ENCODE data around the gene TAGAP. TPM values are rescaled to one million over a fixed set of nuclear protein-coding genes. Genes with fewer than 3 reads are reported as not detected.

The TAGAP gene
- total RNA-seq, result not detected in 2 replicates

DNA sequence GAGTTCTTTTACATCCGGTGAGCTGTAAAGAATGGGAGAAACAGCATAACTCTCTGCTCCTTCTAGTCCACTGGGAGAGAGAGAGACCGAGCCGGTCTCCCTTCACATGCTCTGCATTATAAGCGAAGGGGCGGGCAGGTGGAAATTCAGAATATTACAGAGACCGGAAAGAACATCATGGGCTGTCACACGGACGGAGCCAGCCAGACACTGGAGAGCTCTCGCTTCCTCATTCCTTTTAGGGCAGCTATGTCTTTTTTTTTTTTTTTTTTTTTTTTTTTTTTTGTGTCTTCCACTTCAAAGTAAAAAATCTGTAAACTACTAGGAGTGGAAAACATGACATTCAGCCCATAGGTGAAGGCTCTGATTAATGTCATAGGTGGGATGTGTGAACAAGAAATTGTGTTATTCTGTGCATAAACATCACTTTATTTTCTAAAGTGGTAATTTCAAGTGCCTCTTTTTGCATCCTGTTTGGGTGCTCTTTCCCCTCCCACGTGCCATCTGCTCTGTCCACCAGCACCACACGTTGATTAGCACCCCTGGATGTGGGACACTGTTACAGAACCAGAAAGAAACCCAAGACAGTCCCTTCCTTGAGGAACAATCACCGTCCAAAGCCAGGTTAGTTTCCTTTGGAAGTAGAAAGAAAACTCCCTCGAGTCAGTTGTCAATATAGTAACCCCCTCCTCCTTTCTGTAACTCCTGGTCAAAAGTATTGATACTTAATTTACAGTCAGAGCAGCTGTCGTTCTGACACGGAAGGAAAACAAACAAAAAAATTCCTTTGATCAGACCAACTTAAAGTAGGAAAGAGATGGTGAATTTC, at the start of gene TAGAP:
Gene TAGAP, minus strand, starts transcription at position 93 of the 829 bp plus-strand sequence. CDS start 845 bp downstream, outside the sequence.

DNA sequence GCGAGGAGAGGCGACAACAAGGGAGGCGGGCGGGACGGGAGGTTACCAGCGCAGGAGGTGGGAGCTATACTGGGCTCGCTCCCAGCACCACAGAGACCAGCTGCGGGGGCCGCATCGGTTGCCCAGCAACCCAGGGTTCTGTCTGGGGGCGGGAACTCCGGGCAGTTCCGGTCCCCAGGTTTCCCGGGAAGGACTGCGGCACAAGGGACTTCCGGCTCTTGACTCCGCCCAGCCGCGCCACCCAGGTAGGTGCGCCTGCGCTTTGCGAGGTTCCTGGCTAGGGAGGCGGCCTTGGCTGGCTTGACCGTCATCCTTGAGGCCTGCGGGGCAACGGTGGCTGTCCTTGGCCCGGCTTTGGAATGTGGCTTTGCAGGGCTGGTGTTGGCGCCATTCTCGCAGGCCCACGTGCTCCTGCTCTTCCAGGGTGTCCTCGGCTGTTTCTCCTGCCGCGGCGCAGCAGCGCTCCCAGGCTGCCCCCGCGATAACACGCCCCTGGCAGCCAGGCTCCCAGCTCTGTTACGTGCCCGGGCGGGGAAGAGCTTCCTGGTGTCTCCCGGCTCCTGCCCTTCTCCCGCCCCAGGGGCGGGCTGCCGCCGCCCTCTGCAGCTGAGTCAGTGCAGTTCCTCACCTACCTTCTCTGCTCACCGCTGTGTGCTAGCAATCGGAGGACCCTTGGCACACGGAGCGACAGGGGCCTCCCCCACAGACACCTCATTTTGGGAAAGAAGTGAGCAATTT, 45.0 kb downstream of the TAGAP start, which contains the start of gene RSPH3:
Gene RSPH3, minus strand, starts transcription at position 537 of the 738 bp plus-strand sequence. CDS start 652 bp downstream, outside the sequence.

Other genes with a start within 250 kb of the TAGAP start
- gene EZR, start 225.6 kb downstream of the TAGAP start, total RNA-seq, result 17.3 and 46.1 TPM in 2 replicates
- 4.0 and 6.1 TPM in 2 replicates for gene RSPH3, start 44.8 kb downstream of the TAGAP start, total RNA-seq
- 0.20 and 0.37 TPM in 2 replicates for gene FNDC1, start 124.4 kb upstream of the TAGAP start, total RNA-seq